Sigmoid colon (tissue), 4 donors: Measurements from ENCODE around the gene NHEJ1.

Source experiments
- EP300 ChIP-seq, 4 donors: sonication (generic); formaldehyde crosslinking; IDR thresholded peaks; one replicate each; pipeline ENCODE4 v1.6.1; 2017; ENCODE audit warnings: antibody characterized with exemption in 4 of 4
- POLR2A ChIP-seq, 2 donors: fragments of 450-650 bp; IDR thresholded peaks; one replicate each; pipeline ENCODE4 v1.6.1; 2016; ENCODE audit warnings: antibody characterized with exemption in 2 of 2, mild to moderate bottlenecking in 2 of 2, moderate library complexity in 2 of 2
- POLR2AphosphoS5 ChIP-seq, 4 donors: sonication (generic); formaldehyde crosslinking; IDR thresholded peaks; one replicate each; pipeline ENCODE4 v1.6.1; 2017; ENCODE audit warnings: antibody characterized with exemption in 4 of 4
- TF ChIP-seq, protein P1 (sequence below), 4 experiments: fragments of 450-650 bp in 3 of 4; fragments of 200-600 bp in 1 of 4; IDR thresholded peaks; one replicate each; pipeline ENCODE4 v1.5.1; 2016 to 2019; ENCODE audit warnings: antibody characterized with exemption in 4 of 4, mild to moderate bottlenecking in 3 of 4, moderate library complexity in 2 of 4

GRCh38 chr2:219163156-219163555, 2.5 kb upstream of the NHEJ1 start:
- TF ChIP-seq, protein P1, sequence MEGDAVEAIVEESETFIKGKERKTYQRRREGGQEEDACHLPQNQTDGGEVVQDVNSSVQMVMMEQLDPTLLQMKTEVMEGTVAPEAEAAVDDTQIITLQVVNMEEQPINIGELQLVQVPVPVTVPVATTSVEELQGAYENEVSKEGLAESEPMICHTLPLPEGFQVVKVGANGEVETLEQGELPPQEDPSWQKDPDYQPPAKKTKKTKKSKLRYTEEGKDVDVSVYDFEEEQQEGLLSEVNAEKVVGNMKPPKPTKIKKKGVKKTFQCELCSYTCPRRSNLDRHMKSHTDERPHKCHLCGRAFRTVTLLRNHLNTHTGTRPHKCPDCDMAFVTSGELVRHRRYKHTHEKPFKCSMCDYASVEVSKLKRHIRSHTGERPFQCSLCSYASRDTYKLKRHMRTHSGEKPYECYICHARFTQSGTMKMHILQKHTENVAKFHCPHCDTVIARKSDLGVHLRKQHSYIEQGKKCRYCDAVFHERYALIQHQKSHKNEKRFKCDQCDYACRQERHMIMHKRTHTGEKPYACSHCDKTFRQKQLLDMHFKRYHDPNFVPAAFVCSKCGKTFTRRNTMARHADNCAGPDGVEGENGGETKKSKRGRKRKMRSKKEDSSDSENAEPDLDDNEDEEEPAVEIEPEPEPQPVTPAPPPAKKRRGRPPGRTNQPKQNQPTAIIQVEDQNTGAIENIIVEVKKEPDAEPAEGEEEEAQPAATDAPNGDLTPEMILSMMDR (IDR thresholded peaks at IDR 0.05) = no peak
- no peak for TF ChIP-seq POLR2A (IDR thresholded peaks at IDR 0.05)
- TF ChIP-seq EP300 (IDR thresholded peaks at IDR 0.05) = no peak
- TF ChIP-seq POLR2AphosphoS5 (IDR thresholded peaks at IDR 0.05) = no peak
